Measurements from ENCODE around the gene MAN2B2.

- TF ChIP-seq POLR2AphosphoS5 (IDR thresholded peaks at IDR 0.05) = no peak
- TF ChIP-seq POLR2A (IDR thresholded peaks at IDR 0.05) = no peak
Measured at GRCh38 chr4:6530301-6530700, 44.7 kb upstream of the MAN2B2 start.

All from transverse colon (tissue), 3 donors.